Mesendoderm (in vitro differentiated cells): Measurements from ENCODE around the gene TBX4.
"Not testable (repeated sequence)": the region's sequence is repeated elsewhere in the genome, so short reads cannot be mapped to it uniquely, and the experiment has no call there.

Source experiments
- DNase-seq: peaks from one replicate; pipeline ENCODE4 v3.0.0; 2013
- H2AK5ac ChIP-seq: 2 replicates; pipeline ENCODE4 v1.6.1; 2013; ENCODE audit warnings: low read length, inconsistent platforms
- H2BK120ac ChIP-seq: 2 replicates; pipeline ENCODE4 v1.6.1; 2013; ENCODE audit warnings: low read depth, mild to moderate bottlenecking, low read length, moderate library complexity, mixed read lengths
- H2BK15ac ChIP-seq: replicated peaks from 2 replicates; pipeline ENCODE4 v1.6.1; 2013; ENCODE audit warnings: low read depth, mild to moderate bottlenecking, moderate library complexity
- H2BK5ac ChIP-seq: 2 replicates; pipeline ENCODE4 v1.6.1; 2013; ENCODE audit warnings: low read length, inconsistent platforms
- H3K18ac ChIP-seq: 2 replicates; pipeline ENCODE4 v1.6.1; 2013; ENCODE audit warnings: mild to moderate bottlenecking, low read length, mixed read lengths
- H3K23ac ChIP-seq: one replicate; pipeline ENCODE4 v1.6.1; 2013; ENCODE audit warnings: low read length
- H3K27ac ChIP-seq: 2 replicates; pipeline ENCODE4 v1.5.1; 2013; ENCODE audit warnings: low read depth, mild to moderate bottlenecking, inconsistent platforms, low read length, moderate library complexity
- H3K27me3 ChIP-seq: 2 replicates; pipeline ENCODE4 v1.6.1; 2013; ENCODE audit warnings: low read length, control low read depth, mild to moderate bottlenecking, inconsistent platforms; ENCODE audit not compliant: insufficient read depth, poor library complexity
- H3K36me3 ChIP-seq: 2 replicates; pipeline ENCODE4 v1.6.1; 2013; ENCODE audit warnings: low read length, inconsistent platforms; ENCODE audit not compliant: control insufficient read depth, insufficient read depth
- H3K4ac ChIP-seq: one replicate; pipeline ENCODE4 v1.6.1; 2013; ENCODE audit warnings: low read depth, mild to moderate bottlenecking, low read length, moderate library complexity
- H3K4me1 ChIP-seq: 2 replicates; pipeline ENCODE4 v1.6.1; 2013; ENCODE audit warnings: low read depth, low read length, inconsistent platforms; ENCODE audit not compliant: control insufficient read depth
- H3K4me2 ChIP-seq: 2 replicates; pipeline ENCODE4 v1.6.1; 2013; ENCODE audit warnings: low read length
- H3K4me3 ChIP-seq: 2 replicates; pipeline ENCODE4 v1.5.1; 2013; ENCODE audit warnings: mild to moderate bottlenecking, low read length
- H3K56ac ChIP-seq: one replicate; pipeline ENCODE4 v1.6.1; 2013; ENCODE audit warnings: low read length
- H3K79me1 ChIP-seq: 2 replicates; pipeline ENCODE4 v1.6.1; 2013; ENCODE audit warnings: low read length, inconsistent platforms
- H3K79me2 ChIP-seq: 2 replicates; pipeline ENCODE4 v1.6.1; 2013; ENCODE audit warnings: mild to moderate bottlenecking, low read length; ENCODE audit not compliant: control insufficient read depth, insufficient read depth
- H3K9ac ChIP-seq: 2 replicates; pipeline ENCODE4 v1.6.1; 2013; ENCODE audit warnings: low read length, inconsistent platforms
- H4K5ac ChIP-seq: one replicate; pipeline ENCODE4 v1.6.1; 2013; ENCODE audit warnings: low read length
- H4K8ac ChIP-seq: one replicate; pipeline ENCODE4 v1.6.1; 2013; ENCODE audit warnings: low read depth, mild to moderate bottlenecking, control low read depth, low read length, moderate library complexity
- WGBS: extraction: QIAGEN DNeasy Blood & Tissue Kit; methylation state at CpG from one replicate; pipeline ENCODE4 v1.1.7; 2013; ENCODE audit warnings: low lambda C conversion rate, missing lambda C conversion rate; ENCODE audit not compliant: insufficient coverage; ENCODE audit errors: extremely low coverage; 5-methylcytosine and 5-hydroxymethylcytosine counted together

TBX4 gene

GRCh38 chr17:61519754-61520440, 67.7 kb downstream of the TBX4 start:
- no peaks in the 10 kb centered on the region for H3K27me3 ChIP-seq
- no peak overlapping the region for H2AK5ac ChIP-seq
- no peak overlapping the region for H3K18ac ChIP-seq
- DNase-seq = no peak
- no peak overlapping the region for H3K56ac ChIP-seq
- no peak overlapping the region for H2BK120ac ChIP-seq
- H3K23ac ChIP-seq = no peak overlapping the region
- no peak overlapping the region for H3K4me2 ChIP-seq
- H3K36me3 ChIP-seq = no peaks in the 10 kb centered on the region
- no peak overlapping the region for H3K4me3 ChIP-seq
- H3K4me1 ChIP-seq = no peaks in the 10 kb centered on the region
- H3K9ac ChIP-seq = no peak overlapping the region
- H4K5ac ChIP-seq = no peak overlapping the region
- no peak overlapping the region for H3K4ac ChIP-seq
- no peaks in the 10 kb centered on the region for H3K79me2 ChIP-seq
- H2BK15ac ChIP-seq = no peak overlapping the region
- no peak overlapping the region for H2BK5ac ChIP-seq
- WGBS = no CpG with 5 or more reads among the region's 3 CpGs
- no peaks in the 10 kb centered on the region for H3K79me1 ChIP-seq
- no peak overlapping the region for H4K8ac ChIP-seq
- H3K27ac ChIP-seq = no peak overlapping the region

DNA sequence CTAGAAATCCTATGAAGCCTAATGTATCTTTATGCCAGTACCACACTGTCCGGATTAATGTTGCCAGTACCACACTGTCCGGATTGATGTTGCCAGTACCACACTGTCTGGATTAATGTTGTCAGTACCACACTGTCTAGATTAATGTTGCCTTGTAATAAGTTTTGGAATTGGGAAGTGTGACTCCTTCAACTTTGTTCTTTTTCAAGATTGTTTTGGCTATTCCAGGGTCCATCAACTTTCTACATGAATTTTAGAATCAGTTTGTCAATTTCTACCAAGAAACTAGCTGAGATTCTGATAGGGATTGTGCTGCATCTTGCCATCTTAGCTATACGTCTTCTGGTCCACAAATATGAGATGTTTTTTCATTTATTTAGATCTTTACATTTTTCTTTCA, 68.7 kb downstream of the TBX4 start:
- no peaks in the 10 kb centered on the region for H3K4me1 ChIP-seq
- no peak overlapping the region for H3K4me3 ChIP-seq
- no peak overlapping the region for H3K23ac ChIP-seq
- no peak for DNase-seq
- no peak overlapping the region for H3K4me2 ChIP-seq
- no peak overlapping the region for H3K56ac ChIP-seq
- no peaks in the 10 kb centered on the region for H3K27me3 ChIP-seq
- H3K4ac ChIP-seq = no peak overlapping the region
- no peak overlapping the region for H4K8ac ChIP-seq
- WGBS = no CpG with 5 or more reads among the region's 3 CpGs
- no peak overlapping the region for H2BK15ac ChIP-seq
- no peak overlapping the region for H3K18ac ChIP-seq
- no peak overlapping the region for H3K27ac ChIP-seq
- H3K9ac ChIP-seq = no peak overlapping the region
- no peaks in the 10 kb centered on the region for H3K79me2 ChIP-seq
- H3K79me1 ChIP-seq = no peaks in the 10 kb centered on the region
- H4K5ac ChIP-seq = no peak overlapping the region
- no peak overlapping the region for H2AK5ac ChIP-seq
- H3K36me3 ChIP-seq = no peaks in the 10 kb centered on the region
- H2BK120ac ChIP-seq = no peak overlapping the region
- no peak overlapping the region for H2BK5ac ChIP-seq

GRCh38 chr17:61522088-61522487, 69.9 kb downstream of the TBX4 start:
- WGBS = no CpG with 5 or more reads among the region's 1 CpG

DNA sequence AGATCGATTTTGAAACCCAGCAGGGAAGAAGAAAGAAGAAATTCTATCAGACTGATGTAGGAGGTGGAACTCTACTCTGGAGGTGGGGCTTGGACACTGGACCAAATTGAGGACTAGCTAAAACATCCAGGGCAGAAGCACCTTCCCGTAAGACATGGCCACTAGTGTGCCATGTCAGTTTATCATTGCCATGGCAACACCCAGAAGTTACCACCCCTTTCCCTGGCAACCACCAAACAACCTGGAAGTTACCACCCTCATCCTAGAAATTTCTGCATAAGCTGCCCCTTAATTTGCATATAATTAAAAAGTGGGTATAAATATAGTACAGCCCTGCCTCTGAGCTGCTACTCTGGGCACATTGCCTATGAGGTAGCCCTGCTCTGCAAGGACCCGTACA, 72.1 kb downstream of the TBX4 start:
- no peaks in the 10 kb centered on the region for H3K4me1 ChIP-seq
- H3K79me2 ChIP-seq = no peaks in the 10 kb centered on the region
- no peak overlapping the region for H3K27ac ChIP-seq
- H2AK5ac ChIP-seq = no peak overlapping the region
- H4K5ac ChIP-seq = no peak overlapping the region
- no peak overlapping the region for H2BK15ac ChIP-seq
- H3K4me3 ChIP-seq = no peak overlapping the region
- no CpG with 5 or more reads among the region's 3 CpGs for WGBS
- H3K27me3 ChIP-seq = no peaks in the 10 kb centered on the region
- no peak overlapping the region for H2BK5ac ChIP-seq
- no peaks in the 10 kb centered on the region for H3K79me1 ChIP-seq
- DNase-seq = peak; percentile 48
- H3K9ac ChIP-seq = no peak overlapping the region
- H3K56ac ChIP-seq = no peak overlapping the region
- H3K18ac ChIP-seq = no peak overlapping the region
- no peak overlapping the region for H3K4me2 ChIP-seq
- H2BK120ac ChIP-seq = no peak overlapping the region
- H3K4ac ChIP-seq = no peak overlapping the region
- no peak overlapping the region for H3K23ac ChIP-seq
- H4K8ac ChIP-seq = no peak overlapping the region
- H3K36me3 ChIP-seq = no peaks in the 10 kb centered on the region

More at GRCh38 chr17:61522088-61522487, 69.9 kb downstream of the TBX4 start:
- no peak overlapping the region for H3K4me2 ChIP-seq
- no peak overlapping the region for H4K5ac ChIP-seq
- H3K9ac ChIP-seq = no peak overlapping the region
- H2BK15ac ChIP-seq = no peak overlapping the region
- no peak overlapping the region for H2BK5ac ChIP-seq
- H3K27me3 ChIP-seq = no peaks in the 10 kb centered on the region
- H3K4ac ChIP-seq = no peak overlapping the region
- no peak for DNase-seq
- no peak overlapping the region for H3K23ac ChIP-seq
- H3K4me1 ChIP-seq = no peaks in the 10 kb centered on the region
- H3K79me2 ChIP-seq = no peaks in the 10 kb centered on the region
- H3K79me1 ChIP-seq = no peaks in the 10 kb centered on the region
- H4K8ac ChIP-seq = no peak overlapping the region
- H3K4me3 ChIP-seq = no peak overlapping the region
- no peak overlapping the region for H3K27ac ChIP-seq
- H3K18ac ChIP-seq = no peak overlapping the region
- H2BK120ac ChIP-seq = no peak overlapping the region
- no peaks in the 10 kb centered on the region for H3K36me3 ChIP-seq
- H3K56ac ChIP-seq = no peak overlapping the region
- no peak overlapping the region for H2AK5ac ChIP-seq

DNA sequence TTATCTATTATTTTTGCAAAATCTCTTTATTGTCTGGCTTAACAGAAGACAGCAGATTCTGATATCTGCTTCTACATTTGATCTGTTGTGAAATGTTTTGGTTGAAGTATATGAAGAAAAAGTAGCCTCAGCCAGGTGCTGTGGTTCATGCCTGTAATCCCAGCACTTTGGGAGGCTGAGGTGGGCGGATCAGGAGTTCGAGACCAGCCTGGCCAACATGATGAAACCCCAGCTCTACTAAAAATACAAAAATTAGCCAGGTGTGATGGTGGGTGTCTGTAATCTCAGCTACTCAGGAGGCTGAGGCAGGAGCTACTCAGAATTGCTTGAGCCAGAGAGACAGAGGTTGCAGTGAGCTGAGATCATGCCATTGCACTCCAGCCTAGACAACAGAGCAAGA, 75.2 kb downstream of the TBX4 start:
- not testable (repeated sequence) for H3K4ac ChIP-seq, H3K4me3 ChIP-seq, H3K36me3 ChIP-seq, H3K27ac ChIP-seq, H3K4me1 ChIP-seq, H3K79me1 ChIP-seq, H3K27me3 ChIP-seq, H3K79me2 ChIP-seq, H3K9ac ChIP-seq, H2BK5ac ChIP-seq, H3K18ac ChIP-seq, H2AK5ac ChIP-seq, H4K8ac ChIP-seq, H3K23ac ChIP-seq, DNase-seq, H4K5ac ChIP-seq, H3K56ac ChIP-seq, H2BK120ac ChIP-seq, H2BK15ac ChIP-seq, H3K4me2 ChIP-seq
- WGBS = no CpG with 5 or more reads among the region's 2 CpGs

- H3K4me3 ChIP-seq = no peak overlapping the region
- WGBS = 100% methylated on average over 1 of the region's 2 CpGs
- no peak overlapping the region for H3K4ac ChIP-seq
- H3K56ac ChIP-seq = no peak overlapping the region
- H2BK120ac ChIP-seq = no peak overlapping the region
- no peak overlapping the region for H3K23ac ChIP-seq
- H3K27ac ChIP-seq = no peak overlapping the region
- DNase-seq = no peak
- no peak overlapping the region for H2BK5ac ChIP-seq
- no peak overlapping the region for H4K8ac ChIP-seq
- H3K18ac ChIP-seq = no peak overlapping the region
- no peak overlapping the region for H3K4me2 ChIP-seq
- H3K36me3 ChIP-seq = no peaks in the 10 kb centered on the region
- H3K4me1 ChIP-seq = no peaks in the 10 kb centered on the region
- H3K27me3 ChIP-seq = no peaks in the 10 kb centered on the region
- H2AK5ac ChIP-seq = no peak overlapping the region
- H3K79me1 ChIP-seq = no peaks in the 10 kb centered on the region
- H3K79me2 ChIP-seq = no peaks in the 10 kb centered on the region
- H3K9ac ChIP-seq = no peak overlapping the region
- H4K5ac ChIP-seq = no peak overlapping the region
- H2BK15ac ChIP-seq = no peak overlapping the region
Observed at GRCh38 chr17:61528171-61528570, 75.9 kb downstream of the TBX4 start.
